HEK293T (cell line): Measurements from ENCODE around the gene CCDC177.
A peak's percentile ranks its signal among the peaks of the same experiment; 100 is the strongest.

Experiments used
- CTCF ChIA-PET: fragments of 350-600 bp; formaldehyde crosslinking; extraction: SDS; loops from one replicate; lab custom pipeline; 2021; ENCODE audit warnings: antibody characterized with exemption, inconsistent platforms; lab: Yijun Ruan, JAX
- POLR2A ChIA-PET: fragments of 350-600 bp; formaldehyde crosslinking; extraction: SDS; loops from one replicate; lab custom pipeline; 2020; ENCODE audit warnings: antibody characterized with exemption, inconsistent platforms; lab: Yijun Ruan, JAX
- DNase-seq: peaks from one replicate; pipeline ENCODE4 v3.0.0; 2012; ENCODE audit warnings: mixed read lengths; ENCODE audit errors: extremely low spot score
- ARNT ChIP-seq: fragments of 450-650 bp; IDR thresholded peaks from 2 replicates; pipeline ENCODE4 v1.6.1; 2017; ENCODE audit warnings: mild to moderate bottlenecking
- BHLHE40 ChIP-seq: fragments of 450-650 bp; IDR thresholded peaks from 2 replicates; pipeline ENCODE4 v1.6.1; 2016; ENCODE audit warnings: mild to moderate bottlenecking, moderate library complexity, borderline replicate concordance
- CTBP1 ChIP-seq: fragments of 450-650 bp; IDR thresholded peaks from 2 replicates; pipeline ENCODE4 v1.6.1; 2016; ENCODE audit warnings: borderline replicate concordance
- ELF4 ChIP-seq: fragments of 450-650 bp; IDR thresholded peaks from 2 replicates; pipeline ENCODE4 v1.6.1; 2017; ENCODE audit warnings: antibody characterized with exemption
- FOXA1 ChIP-seq: fragments of 450-650 bp; IDR thresholded peaks from 2 replicates; pipeline ENCODE4 v1.6.1; 2016; ENCODE audit warnings: mild to moderate bottlenecking
- FOXK2 ChIP-seq: fragments of 450-650 bp; IDR thresholded peaks from 2 replicates; pipeline ENCODE4 v1.6.1; 2016; ENCODE audit warnings: mild to moderate bottlenecking
- FOXM1 ChIP-seq: fragments of 450-650 bp; IDR thresholded peaks from 2 replicates; pipeline ENCODE4 v1.6.1; 2017; ENCODE audit warnings: mild to moderate bottlenecking, borderline replicate concordance
- HDGF ChIP-seq: fragments of 450-650 bp; IDR thresholded peaks from 2 replicates; pipeline ENCODE4 v1.6.1; 2017; ENCODE audit warnings: antibody characterized with exemption, borderline replicate concordance
- L3MBTL2 ChIP-seq: fragments of 450-650 bp; conservative IDR thresholded peaks from 2 replicates; pipeline ENCODE4 v1.6.1; 2016; ENCODE audit warnings: mild to moderate bottlenecking
- LEF1 ChIP-seq: fragments of 450-650 bp; IDR thresholded peaks from 2 replicates; pipeline ENCODE4 v1.6.1; 2017; ENCODE audit warnings: mild to moderate bottlenecking, borderline replicate concordance
- NFRKB ChIP-seq: fragments of 450-650 bp; IDR thresholded peaks from 2 replicates; pipeline ENCODE4 v1.6.1; 2016; ENCODE audit warnings: mild to moderate bottlenecking, moderate library complexity
- PKNOX1 ChIP-seq: fragments of 450-650 bp; IDR thresholded peaks from 2 replicates; pipeline ENCODE4 v1.6.1; 2016
- SP1 ChIP-seq: fragments of 450-650 bp; IDR thresholded peaks from 2 replicates; pipeline ENCODE4 v1.6.1; 2017
- SUZ12 ChIP-seq: fragments of 450-650 bp; IDR thresholded peaks from 2 replicates; pipeline ENCODE4 v1.6.1; 2016; ENCODE audit warnings: mild to moderate bottlenecking
- TARDBP ChIP-seq: fragments of 450-650 bp; IDR thresholded peaks from 2 replicates; pipeline ENCODE4 v1.6.1; 2016
- ZNF384 ChIP-seq: fragments of 450-650 bp; IDR thresholded peaks from 2 replicates; pipeline ENCODE4 v1.6.1; 2016

The CCDC177 gene

GRCh38 chr14:69572030-69572840, 2.4 kb downstream of the CCDC177 start:
- peak; percentile 68 for DNase-seq
- ChIA-PET POLR2A (no interaction called here), CTCF (interaction anchor here (0.6 to 6.9 kb wide), 5 partner anchors 8 to 155 kb away, joined by 3 to 39 read pairs (median 4); no protein-coding TSS in a partner anchor)
- TF ChIP-seq HDGF (no peak), L3MBTL2 (peak; percentile 59; the same call in 1 of the 2 replicates)

- POLR2A ChIA-PET = no interaction called here
- no peak for TF ChIP-seq PKNOX1
- no peak; the same call in 1 of the 2 replicates for TF ChIP-seq L3MBTL2
- no peak for TF ChIP-seq NFRKB
- no peak for TF ChIP-seq HDGF
- TF ChIP-seq SP1 = no peak
- no peak for TF ChIP-seq ZNF384
- no peak for TF ChIP-seq FOXM1
- no peak for TF ChIP-seq ARNT
- TF ChIP-seq LEF1 = no peak
- TF ChIP-seq FOXK2 = no peak
- TF ChIP-seq ELF4 = no peak
- no peak for TF ChIP-seq FOXA1
- DNase-seq = no peak
- CTCF ChIA-PET = interaction anchor here (0.6 to 6.9 kb wide), 4 partner anchors 13 to 156 kb away, joined by 3 to 39 read pairs (median 6); no protein-coding TSS in a partner anchor
These were observed 3.1 kb downstream of the CCDC177 start for GRCh38 chr14:69571449-69572029.

- POLR2A ChIA-PET = no interaction called here
- TF ChIP-seq HDGF = no peak
- no peak for TF ChIP-seq ELF4
- no peak for TF ChIP-seq SUZ12
- no peak for TF ChIP-seq ZNF384
- no peak for TF ChIP-seq ARNT
- no peak for TF ChIP-seq TARDBP
- no peak for TF ChIP-seq LEF1
- TF ChIP-seq BHLHE40 = no peak
- no peak for TF ChIP-seq SP1
- TF ChIP-seq FOXM1 = no peak
- no peak for TF ChIP-seq NFRKB
- no peak for TF ChIP-seq CTBP1
- TF ChIP-seq PKNOX1 = no peak
- no peak for TF ChIP-seq FOXK2
- no peak for TF ChIP-seq FOXA1
- CTCF ChIA-PET = interaction anchor here (0.6 to 6.9 kb wide), 4 partner anchors 14 to 425 kb away, joined by 3 to 39 read pairs (median 6); no protein-coding TSS in a partner anchor
- no peak for DNase-seq
These were observed 3.8 kb downstream of the CCDC177 start for GRCh38 chr14:69570836-69571330.

GRCh38 chr14:69569859-69570258, 4.8 kb downstream of the CCDC177 start:
- TF ChIP-seq FOXA1 (no peak), ELF4 (no peak), SUZ12 (no peak), ARNT (no peak), CTBP1 (no peak), NFRKB (no peak), SP1 (no peak), ZNF384 (no peak), TARDBP (no peak), L3MBTL2 (no peak), BHLHE40 (no peak), FOXK2 (no peak), LEF1 (no peak), PKNOX1 (no peak), HDGF (no peak), FOXM1 (no peak)
- DNase-seq = no peak
- POLR2A ChIA-PET = no interaction called here
- CTCF ChIA-PET = no interaction called here

- TF ChIP-seq HDGF (no peak), BHLHE40 (no peak), TARDBP (no peak), PKNOX1 (no peak), LEF1 (no peak), ELF4 (no peak), FOXM1 (no peak)
- no peak for DNase-seq
- ChIA-PET POLR2A (no interaction called here), CTCF (no interaction called here)
These were observed 7.1 kb downstream of the CCDC177 start for GRCh38 chr14:69567563-69567962.
